ENCODE results near the gene TNFSF4. TPM values are rescaled to one million over a fixed set of nuclear protein-coding genes. Genes with fewer than 3 reads are reported as not detected.
"Not testable (repeated sequence)": the region's sequence is repeated elsewhere in the genome, so short reads cannot be mapped to it uniquely, and the experiment has no call there.

The TNFSF4 gene
- total RNA-seq, 1 experiment from 2014 or later: 0.18 TPM

GRCh38 chr1:173163222-173163621, 43.9 kb downstream of the TNFSF4 start:
- Histone ChIP-seq H3K4me1 (ENCODE audit: insufficient read depth, low read length) (peaks cover 21% of the 10 kb centered on the region), H3K36me3 (ENCODE audit: low read depth, low read length) (no peaks in the 10 kb centered on the region), H4K20me1 (ENCODE audit: low read length) (no peaks in the 10 kb centered on the region), H3K4me3 (ENCODE audit: low read length) (no peak overlapping the region), H2AFZ (ENCODE audit: low read length) (no peak overlapping the region), H3K9ac (ENCODE audit: low read length) (no peak overlapping the region), H3K79me2 (ENCODE audit: low read length) (no peaks in the 10 kb centered on the region), H3K9me3 (ENCODE audit: low read length) (0 out of 2 replicates have a peak, but pooled peaks cover 5% of the 10 kb centered on the region), H3K27me3 (ENCODE audit: low read length) (no peaks in the 10 kb centered on the region), H3F3A (ENCODE audit: low read length, unreplicated experiment) (peaks cover 14% of the 10 kb centered on the region), H3K9me2 (replicated peaks; ENCODE audit: low read length) (0 out of 2 replicates have a peak, but pooled peaks cover 5% of the 10 kb centered on the region), H3K4me2 (ENCODE audit: low read length) (no peak overlapping the region), H3K27ac (ENCODE audit: low read length) (no peak overlapping the region)
- TF ChIP-seq CTCF (conservative IDR thresholded peaks at IDR 0.05; ENCODE audit: low read depth, low read length) (no peak), EZH2 (IDR thresholded peaks at IDR 0.05; ENCODE audit: low read length, unreplicated experiment) (no peak), EZH2phosphoT487 (IDR thresholded peaks at IDR 0.05; ENCODE audit: borderline replicate concordance, low read length) (no peak)
- ATAC-seq: no peak
- no peak for DNase-seq
- ChIA-PET CTCF (no interaction called here), POLR2A (ENCODE audit: unreplicated experiment) (no interaction called here)
- intact Hi-C loops (cut with micrococcal nuclease): loop anchor here (2.0 kb wide), 1 partner anchor 244 kb away; no protein-coding TSS in a partner anchor
- BruUV-seq (replicated peaks): no TSS peak

GRCh38 chr1:173162601-173163000, 44.5 kb downstream of the TNFSF4 start:
- H3K4me3 ChIP-seq (ENCODE audit: low read length): no peak overlapping the region
- H3K79me2 ChIP-seq (ENCODE audit: low read length): no peaks in the 10 kb centered on the region
- no peak overlapping the region for H3K9ac ChIP-seq (ENCODE audit: low read length)
- no peaks in the 10 kb centered on the region for H3K36me3 ChIP-seq (ENCODE audit: low read depth, low read length)
- no peak overlapping the region for H3K27ac ChIP-seq (ENCODE audit: low read length)
- ChIA-PET CTCF (interaction anchor here (1.1 kb wide), 1 partner anchor 336 kb away, joined by 3 read pairs; no protein-coding TSS in a partner anchor), POLR2A (ENCODE audit: unreplicated experiment) (interaction anchor here (0.9 kb wide), 1 partner anchor 1328 kb away, joined by 7 read pairs; no protein-coding TSS in a partner anchor)
- ATAC-seq (no peak), DNase-seq (peak; percentile 60)
- no TSS peak for BruUV-seq (replicated peaks)
- no peaks in the 10 kb centered on the region for H4K20me1 ChIP-seq (ENCODE audit: low read length)
- 0 out of 2 replicates have a peak, but pooled peaks cover 4% of the 10 kb centered on the region for H3K9me2 ChIP-seq (replicated peaks; ENCODE audit: low read length)
- H3K9me3 ChIP-seq (ENCODE audit: low read length): 0 out of 2 replicates have a peak, but pooled peaks cover 4% of the 10 kb centered on the region
- H3K27me3 ChIP-seq (ENCODE audit: low read length): no peaks in the 10 kb centered on the region
- no peak overlapping the region; the same call in 1 of the 2 replicates for H3K4me2 ChIP-seq (ENCODE audit: low read length)
- no peak for TF ChIP-seq CTCF (conservative IDR thresholded peaks at IDR 0.05; ENCODE audit: low read depth, low read length)
- peaks cover 21% of the 10 kb centered on the region for H3K4me1 ChIP-seq (ENCODE audit: insufficient read depth, low read length)
- intact Hi-C loops (cut with micrococcal nuclease): loop anchor here (2.0 kb wide), 1 partner anchor 244 kb away; no protein-coding TSS in a partner anchor
- no peak overlapping the region for H2AFZ ChIP-seq (ENCODE audit: low read length)
- H3F3A ChIP-seq (ENCODE audit: low read length, unreplicated experiment): peaks cover 14% of the 10 kb centered on the region

- H3F3A ChIP-seq (ENCODE audit: low read length, unreplicated experiment): peaks cover 14% of the 10 kb centered on the region
- peak; percentile 100 for ATAC-seq
- no peak overlapping the region for H2AFZ ChIP-seq (ENCODE audit: low read length)
- H3K4me2 ChIP-seq (ENCODE audit: low read length): peak overlapping the region; percentile 42
- ChIA-PET POLR2A (ENCODE audit: unreplicated experiment) (interaction anchor here (0.7 to 0.9 kb wide), 2 partner anchors 8 to 1329 kb away, joined by 7 read pairs; no protein-coding TSS in a partner anchor), CTCF (interaction anchor here (0.6 to 1.1 kb wide), 4 partner anchors 244 to 1096 kb away, joined by 3 read pairs; no protein-coding TSS in a partner anchor)
- H3K79me2 ChIP-seq (ENCODE audit: low read length): no peaks in the 10 kb centered on the region
- H3K9ac ChIP-seq (ENCODE audit: low read length): no peak overlapping the region
- H3K4me3 ChIP-seq (ENCODE audit: low read length): no peak overlapping the region
- peak overlapping the region; percentile 49 for H3K27ac ChIP-seq (ENCODE audit: low read length)
- H3K9me3 ChIP-seq (ENCODE audit: low read length): no peaks in the 10 kb centered on the region
- no peaks in the 10 kb centered on the region for H3K27me3 ChIP-seq (ENCODE audit: low read length)
- intact Hi-C loops (cut with micrococcal nuclease): loop anchor here (2.0 kb wide), 1 partner anchor 243 kb away; no protein-coding TSS in a partner anchor
- peak; percentile 100 for DNase-seq
- H3K36me3 ChIP-seq (ENCODE audit: low read depth, low read length): no peaks in the 10 kb centered on the region
- H4K20me1 ChIP-seq (ENCODE audit: low read length): no peaks in the 10 kb centered on the region
- no TSS peak for BruUV-seq (replicated peaks)
- H3K4me1 ChIP-seq (ENCODE audit: insufficient read depth, low read length): peaks cover 21% of the 10 kb centered on the region
- no peaks in the 10 kb centered on the region for H3K9me2 ChIP-seq (replicated peaks; ENCODE audit: low read length)
- TF ChIP-seq EZH2phosphoT487 (IDR thresholded peaks at IDR 0.05; ENCODE audit: borderline replicate concordance, low read length) (no peak), EZH2 (IDR thresholded peaks at IDR 0.05; ENCODE audit: low read length, unreplicated experiment) (no peak), CTCF (conservative IDR thresholded peaks at IDR 0.05; ENCODE audit: low read depth, low read length) (no peak)
Observed at GRCh38 chr1:173161510-173162221, 45.5 kb downstream of the TNFSF4 start.

GRCh38 chr1:173153964-173154363, 53.2 kb downstream of the TNFSF4 start:
- H3K9ac ChIP-seq (ENCODE audit: low read length); intact Hi-C loops (cut with micrococcal nuclease); H4K20me1 ChIP-seq (ENCODE audit: low read length); ATAC-seq; H3K9me2 ChIP-seq (replicated peaks; ENCODE audit: low read length); CTCF ChIA-PET; H3K79me2 ChIP-seq (ENCODE audit: low read length); H3K27ac ChIP-seq (ENCODE audit: low read length); H3K36me3 ChIP-seq (ENCODE audit: low read depth, low read length); H3K27me3 ChIP-seq (ENCODE audit: low read length); H3K4me1 ChIP-seq (ENCODE audit: insufficient read depth, low read length); DNase-seq; BruUV-seq (replicated peaks); H3K4me3 ChIP-seq (ENCODE audit: low read length); H3K9me3 ChIP-seq (ENCODE audit: low read length); H3K4me2 ChIP-seq (ENCODE audit: low read length); H2AFZ ChIP-seq (ENCODE audit: low read length); H3F3A ChIP-seq (ENCODE audit: low read length, unreplicated experiment): not testable (repeated sequence)
- POLR2A ChIA-PET (ENCODE audit: unreplicated experiment): interaction anchor here (0.5 kb wide), 1 partner anchor 8 kb away, joined by 7 read pairs; no protein-coding TSS in a partner anchor
